ENCODE results near the gene THNSL1. TPM values are rescaled to one million over a fixed set of nuclear protein-coding genes. Genes with fewer than 3 reads are reported as not detected.

The THNSL1 gene
- total and polyA plus RNA-seq, 2 of the 13 experiments (the other 11 are each of a cell fraction or from before 2014, with no cell fraction given), result 1.3 to 3.8 TPM

GRCh38 chr10:25061711-25062449, 45.5 kb downstream of the THNSL1 start (continued):
- TF ChIP-seq DDIT3 (CRISPR knock-in tag; IDR thresholded peaks at IDR 0.05) (no peak), FOXK1 (CRISPR knock-in tag; IDR thresholded peaks at IDR 0.05; ENCODE audit: borderline replicate concordance, low read depth) (no peak), THRA (CRISPR knock-in tag; IDR thresholded peaks at IDR 0.05; ENCODE audit: borderline replicate concordance) (no peak), ETV6 (CRISPR knock-in tag; conservative IDR thresholded peaks at IDR 0.05) (no peak), BCL3 (CRISPR knock-in tag; IDR thresholded peaks at IDR 0.05) (peak; percentile 49; the same call in 1 of the 2 replicates), HES4 (CRISPR knock-in tag; IDR thresholded peaks at IDR 0.05; ENCODE audit: borderline replicate concordance) (no peak), HNF4G (IDR thresholded peaks at IDR 0.05; ENCODE audit: borderline replicate concordance, low read depth, low read length) (no peak), HNF4G (CRISPR knock-in tag; IDR thresholded peaks at IDR 0.05; ENCODE audit: borderline replicate concordance, low read depth) (no peak), HNRNPK (IDR thresholded peaks at IDR 0.05; ENCODE audit: low read depth, low read length, poor library complexity, severe bottlenecking) (no peak), TEF (CRISPR knock-in tag; IDR thresholded peaks at IDR 0.05) (no peak), PPARG (CRISPR knock-in tag; conservative IDR thresholded peaks at IDR 0.05) (no peak), NKX3-1 (CRISPR knock-in tag; IDR thresholded peaks at IDR 0.05) (no peak), ZBTB3 (CRISPR knock-in tag; IDR thresholded peaks at IDR 0.05; ENCODE audit: borderline replicate concordance, low read depth) (no peak), RBM39 (IDR thresholded peaks at IDR 0.05; ENCODE audit: low read depth, low read length, poor library complexity, severe bottlenecking) (no peak), HNF1B (CRISPR knock-in tag; IDR thresholded peaks at IDR 0.05) (no peak), MEIS2 (CRISPR knock-in tag; IDR thresholded peaks at IDR 0.05) (no peak), SMARCC2 (IDR thresholded peaks at IDR 0.05) (no peak), MAFK (conservative IDR thresholded peaks at IDR 0.05 in 1 of 2, IDR thresholded peaks at IDR 0.05 in 1 of 2; ENCODE audit: low read length in 2 of 2) (peak; percentile 86 to 87), ZNF34 (CRISPR knock-in tag; IDR thresholded peaks at IDR 0.05; ENCODE audit: borderline replicate concordance) (no peak), ZNF44 (CRISPR knock-in tag; IDR thresholded peaks at IDR 0.05) (0 out of 2 replicates have a peak, but pooled peaks have one; percentile 27), FOXO1 (CRISPR knock-in tag; IDR thresholded peaks at IDR 0.05) (no peak), SAFB2 (CRISPR knock-in tag; IDR thresholded peaks at IDR 0.05; ENCODE audit: borderline replicate concordance, low read depth) (no peak), CREB3 (CRISPR knock-in tag; IDR thresholded peaks at IDR 0.05) (no peak), DNMT1 (CRISPR knock-in tag; IDR thresholded peaks at IDR 0.05) (no peak)
